ENCODE results near the gene EVL. TPM values are rescaled to one million over a fixed set of nuclear protein-coding genes. Genes with fewer than 3 reads are reported as not detected.

The EVL gene
- polyA plus RNA-seq, 4 donors: 21.0 to 102 (median 31.8) TPM

- H3K27me3 ChIP-seq (ENCODE audit: control insufficient read depth in 3 of 3, insufficient read depth in 3 of 3, low read length in 3 of 3): no peaks in the 10 kb centered on the region
- H3K27ac ChIP-seq (ENCODE audit: low read depth in 1 of 3, low read length in 2 of 3): no peak overlapping the region
- DNase-seq: no peak
- H3K36me3 ChIP-seq (ENCODE audit: control insufficient read depth in 3 of 3, insufficient read depth in 2 of 3, low read depth in 1 of 3, low read length in 3 of 3): peaks cover 0 to 68% (median 0%) of the 10 kb centered on the region in 3 donors
- no peak for FAIRE-seq
- H3K4me1 ChIP-seq (ENCODE audit: control insufficient read depth in 3 of 3, insufficient read depth in 2 of 3, low read depth in 1 of 3, low read length in 2 of 3): no peaks in the 10 kb centered on the region
- no peaks in the 10 kb centered on the region for H3K9me3 ChIP-seq (ENCODE audit: control insufficient read depth in 2 of 2, insufficient read depth in 1 of 2, low read depth in 1 of 2, low read length in 1 of 2)
- no peak overlapping the region for H3K4me3 ChIP-seq (ENCODE audit: low read depth in 1 of 3, low read length in 3 of 3)
- WGBS, 3 donors: 90 to 94% (median 93%) methylated on average over 14 of the region's 14 CpGs
Measured at GRCh38 chr14:100121643-100122480, 56.6 kb downstream of the EVL start.

GRCh38 chr14:100122481-100123223 is 57.4 kb downstream of the EVL start:
- Histone ChIP-seq H3K4me3 (ENCODE audit: low read depth in 1 of 3, low read length in 3 of 3) (no peak overlapping the region), H3K27me3 (ENCODE audit: control insufficient read depth in 3 of 3, insufficient read depth in 3 of 3, low read length in 3 of 3) (no peaks in the 10 kb centered on the region), H3K36me3 (ENCODE audit: control insufficient read depth in 3 of 3, insufficient read depth in 2 of 3, low read depth in 1 of 3, low read length in 3 of 3) (peaks cover 0 to 67% (median 0%) of the 10 kb centered on the region in 3 donors), H3K27ac (ENCODE audit: low read depth in 1 of 3, low read length in 2 of 3) (no peak overlapping the region), H3K4me1 (ENCODE audit: control insufficient read depth in 3 of 3, insufficient read depth in 2 of 3, low read depth in 1 of 3, low read length in 2 of 3) (no peaks in the 10 kb centered on the region), H3K9me3 (ENCODE audit: control insufficient read depth in 2 of 2, insufficient read depth in 1 of 2, low read depth in 1 of 2, low read length in 1 of 2) (no peaks in the 10 kb centered on the region)
- DNase-seq: peak in 1 of 2 donors; percentile 39
- WGBS, 3 donors: 82 to 93% (median 92%) methylated on average over 8 of the region's 8 CpGs
- no peak for FAIRE-seq

DNA sequence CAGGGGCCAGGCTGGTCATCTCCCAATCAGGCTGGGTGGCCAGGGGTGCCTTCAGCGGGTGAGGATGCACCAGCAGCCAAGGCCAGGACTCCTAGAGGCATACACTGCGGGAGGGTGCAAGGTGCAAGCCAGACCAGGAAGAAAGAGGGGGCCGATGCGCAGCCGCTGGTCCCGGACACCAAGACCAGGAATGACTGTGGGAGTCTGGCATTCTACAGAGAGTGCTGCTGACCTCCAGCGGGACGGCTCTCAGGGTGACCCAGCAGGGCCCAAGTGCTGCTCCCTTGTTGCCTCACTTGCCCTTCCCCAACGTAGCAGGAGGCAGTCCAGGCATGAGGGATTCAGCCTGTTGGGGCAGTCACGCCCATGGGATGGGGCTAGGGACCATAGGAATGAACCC is 58.4 kb downstream of the EVL start:
- Histone ChIP-seq H3K27me3 (ENCODE audit: control insufficient read depth in 3 of 3, insufficient read depth in 3 of 3, low read length in 3 of 3) (no peaks in the 10 kb centered on the region), H3K27ac (ENCODE audit: low read depth in 1 of 3, low read length in 2 of 3) (no peak overlapping the region), H3K4me1 (ENCODE audit: control insufficient read depth in 3 of 3, insufficient read depth in 2 of 3, low read depth in 1 of 3, low read length in 2 of 3) (no peaks in the 10 kb centered on the region), H3K4me3 (ENCODE audit: low read depth in 1 of 3, low read length in 3 of 3) (no peak overlapping the region), H3K9me3 (ENCODE audit: control insufficient read depth in 2 of 2, insufficient read depth in 1 of 2, low read depth in 1 of 2, low read length in 1 of 2) (no peaks in the 10 kb centered on the region), H3K36me3 (ENCODE audit: control insufficient read depth in 3 of 3, insufficient read depth in 2 of 3, low read depth in 1 of 3, low read length in 3 of 3) (peaks cover 0 to 71% (median 0%) of the 10 kb centered on the region in 3 donors)
- DNase-seq: no peak
- FAIRE-seq: no peak
- 96% methylated on average over 10 of the region's 10 CpGs for WGBS, 3 donors

- Histone ChIP-seq H3K36me3 (ENCODE audit: control insufficient read depth in 3 of 3, insufficient read depth in 2 of 3, low read depth in 1 of 3, low read length in 3 of 3) (peaks cover 0 to 78% (median 0%) of the 10 kb centered on the region in 3 donors), H3K4me3 (ENCODE audit: low read depth in 1 of 3, low read length in 3 of 3) (no peak overlapping the region), H3K27ac (ENCODE audit: low read depth in 1 of 3, low read length in 2 of 3) (no peak overlapping the region), H3K9me3 (ENCODE audit: control insufficient read depth in 2 of 2, insufficient read depth in 1 of 2, low read depth in 1 of 2, low read length in 1 of 2) (no peaks in the 10 kb centered on the region), H3K4me1 (ENCODE audit: control insufficient read depth in 3 of 3, insufficient read depth in 2 of 3, low read depth in 1 of 3, low read length in 2 of 3) (no peaks in the 10 kb centered on the region), H3K27me3 (ENCODE audit: control insufficient read depth in 3 of 3, insufficient read depth in 3 of 3, low read length in 3 of 3) (no peaks in the 10 kb centered on the region)
- FAIRE-seq (no peak), DNase-seq (peak in 1 of 2 donors; percentile 40)
- 57 to 79% (median 78%) methylated on average over 19 to 20 of the region's 20 CpGs for WGBS, 3 donors
Measured at GRCh38 chr14:100124551-100125088, 59.4 kb downstream of the EVL start.

DNA sequence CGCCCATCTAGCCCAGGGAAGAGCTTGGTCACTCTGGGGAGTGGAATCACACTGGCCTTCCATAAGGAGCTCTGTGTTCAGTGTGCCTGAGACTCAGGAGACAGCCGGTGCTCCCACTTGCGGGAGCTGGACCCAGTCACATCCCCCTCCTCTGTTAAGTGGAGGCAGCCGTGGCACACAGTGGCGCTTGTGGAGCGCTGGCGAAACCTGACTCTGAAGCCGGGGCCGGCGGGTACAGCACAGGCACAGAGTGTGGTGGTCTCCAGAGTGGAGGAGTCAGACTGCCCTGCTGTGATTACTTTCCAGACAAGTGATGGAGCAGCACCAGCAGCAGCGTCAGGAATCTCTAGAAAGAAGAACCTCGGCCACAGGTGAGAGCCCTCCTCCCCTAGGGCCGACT is 61.2 kb downstream of the EVL start:
- FAIRE-seq: no peak

DNA sequence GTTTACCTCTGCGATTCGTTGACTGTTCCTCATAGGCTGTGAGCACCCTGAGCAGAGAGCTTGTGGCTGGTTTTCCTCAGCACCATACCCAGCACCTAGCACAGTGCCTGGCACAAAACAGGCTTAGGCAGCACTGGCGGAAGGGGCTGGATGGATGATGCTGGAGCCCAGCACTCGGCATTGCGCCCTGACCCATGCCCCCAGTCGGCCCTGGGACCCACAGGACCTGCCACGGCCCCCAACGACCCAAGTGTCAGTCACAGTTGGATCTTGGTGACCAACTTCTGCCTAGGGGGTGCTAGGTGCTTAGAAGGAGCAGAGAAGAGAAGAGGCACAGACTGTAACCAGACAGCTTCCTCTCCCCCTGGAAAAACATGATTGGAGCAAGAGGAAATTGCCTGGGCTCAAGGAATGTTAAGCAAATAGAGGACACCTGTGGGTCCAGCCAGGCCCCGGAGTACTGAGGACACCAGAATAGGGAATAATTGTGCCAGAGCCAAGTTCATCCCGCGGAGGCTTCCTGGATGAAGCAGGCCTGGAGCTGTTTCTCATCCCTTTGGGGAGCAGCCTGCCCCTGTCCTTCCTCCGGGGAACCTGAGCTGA is 62.7 kb downstream of the EVL start:
- H3K27ac ChIP-seq (ENCODE audit: low read depth in 1 of 3, low read length in 2 of 3): no peak overlapping the region
- no peaks in the 10 kb centered on the region for H3K9me3 ChIP-seq (ENCODE audit: control insufficient read depth in 2 of 2, insufficient read depth in 1 of 2, low read depth in 1 of 2, low read length in 1 of 2)
- no peak overlapping the region for H3K4me3 ChIP-seq (ENCODE audit: low read depth in 1 of 3, low read length in 3 of 3)
- 89 to 91% (median 90%) methylated on average over 12 of the region's 12 CpGs for WGBS, 3 donors
- DNase-seq (no peak), FAIRE-seq (no peak)
- H3K36me3 ChIP-seq (ENCODE audit: control insufficient read depth in 3 of 3, insufficient read depth in 2 of 3, low read depth in 1 of 3, low read length in 3 of 3): peaks cover 0 to 84% (median 7%) of the 10 kb centered on the region in 3 donors
- H3K4me1 ChIP-seq (ENCODE audit: control insufficient read depth in 3 of 3, insufficient read depth in 2 of 3, low read depth in 1 of 3, low read length in 2 of 3): no peaks in the 10 kb centered on the region
- no peaks in the 10 kb centered on the region for H3K27me3 ChIP-seq (ENCODE audit: control insufficient read depth in 3 of 3, insufficient read depth in 3 of 3, low read length in 3 of 3)

More for the DNA sequence above, 61.2 kb downstream of the EVL start:
- Histone ChIP-seq H3K4me1 (ENCODE audit: control insufficient read depth in 3 of 3, insufficient read depth in 2 of 3, low read depth in 1 of 3, low read length in 2 of 3) (no peaks in the 10 kb centered on the region), H3K4me3 (ENCODE audit: low read depth in 1 of 3, low read length in 3 of 3) (no peak overlapping the region), H3K9me3 (ENCODE audit: control insufficient read depth in 2 of 2, insufficient read depth in 1 of 2, low read depth in 1 of 2, low read length in 1 of 2) (no peaks in the 10 kb centered on the region), H3K27me3 (ENCODE audit: control insufficient read depth in 3 of 3, insufficient read depth in 3 of 3, low read length in 3 of 3) (no peaks in the 10 kb centered on the region), H3K27ac (ENCODE audit: low read depth in 1 of 3, low read length in 2 of 3) (no peak overlapping the region), H3K36me3 (ENCODE audit: control insufficient read depth in 3 of 3, insufficient read depth in 2 of 3, low read depth in 1 of 3, low read length in 3 of 3) (peaks cover 0 to 78% (median 0%) of the 10 kb centered on the region in 3 donors)
- DNase-seq: no peak
- WGBS, 3 donors: 91 to 93% (median 93%) methylated on average over 13 of the region's 13 CpGs

GRCh38 chr14:100128688-100129087 is 63.5 kb downstream of the EVL start:
- 84 to 86% (median 86%) methylated on average over 12 of the region's 12 CpGs for WGBS, 3 donors
- Histone ChIP-seq H3K36me3 (ENCODE audit: control insufficient read depth in 3 of 3, insufficient read depth in 2 of 3, low read depth in 1 of 3, low read length in 3 of 3) (peaks cover 0 to 87% (median 7%) of the 10 kb centered on the region in 3 donors), H3K27ac (ENCODE audit: low read depth in 1 of 3, low read length in 2 of 3) (no peak overlapping the region), H3K9me3 (ENCODE audit: control insufficient read depth in 2 of 2, insufficient read depth in 1 of 2, low read depth in 1 of 2, low read length in 1 of 2) (no peaks in the 10 kb centered on the region), H3K27me3 (ENCODE audit: control insufficient read depth in 3 of 3, insufficient read depth in 3 of 3, low read length in 3 of 3) (no peaks in the 10 kb centered on the region), H3K4me1 (ENCODE audit: control insufficient read depth in 3 of 3, insufficient read depth in 2 of 3, low read depth in 1 of 3, low read length in 2 of 3) (no peaks in the 10 kb centered on the region), H3K4me3 (ENCODE audit: low read depth in 1 of 3, low read length in 3 of 3) (no peak overlapping the region)
- FAIRE-seq (no peak), DNase-seq (no peak)

GRCh38 chr14:100129161-100129589 is 64.0 kb downstream of the EVL start:
- DNase-seq (no peak), FAIRE-seq (no peak)
- Histone ChIP-seq H3K27me3 (ENCODE audit: control insufficient read depth in 3 of 3, insufficient read depth in 3 of 3, low read length in 3 of 3) (no peaks in the 10 kb centered on the region), H3K9me3 (ENCODE audit: control insufficient read depth in 2 of 2, insufficient read depth in 1 of 2, low read depth in 1 of 2, low read length in 1 of 2) (no peaks in the 10 kb centered on the region), H3K27ac (ENCODE audit: low read depth in 1 of 3, low read length in 2 of 3) (no peak overlapping the region), H3K36me3 (ENCODE audit: control insufficient read depth in 3 of 3, insufficient read depth in 2 of 3, low read depth in 1 of 3, low read length in 3 of 3) (peaks cover 0 to 86% (median 7%) of the 10 kb centered on the region in 3 donors), H3K4me3 (ENCODE audit: low read depth in 1 of 3, low read length in 3 of 3) (no peak overlapping the region), H3K4me1 (ENCODE audit: control insufficient read depth in 3 of 3, insufficient read depth in 2 of 3, low read depth in 1 of 3, low read length in 2 of 3) (peaks cover 0 to 2% (median 0%) of the 10 kb centered on the region in 3 donors)
- 76 to 87% (median 84%) methylated on average over 7 of the region's 7 CpGs for WGBS, 3 donors
